ENCODE measurements around the gene BCL11B. TPM values are rescaled to one million over a fixed set of nuclear protein-coding genes. Genes with fewer than 3 reads are reported as not detected.

Gene BCL11B
- total and polyA plus RNA-seq, 5 donors from 2014 or later: 5.3 to 210 (median 5.6) TPM

DNA sequence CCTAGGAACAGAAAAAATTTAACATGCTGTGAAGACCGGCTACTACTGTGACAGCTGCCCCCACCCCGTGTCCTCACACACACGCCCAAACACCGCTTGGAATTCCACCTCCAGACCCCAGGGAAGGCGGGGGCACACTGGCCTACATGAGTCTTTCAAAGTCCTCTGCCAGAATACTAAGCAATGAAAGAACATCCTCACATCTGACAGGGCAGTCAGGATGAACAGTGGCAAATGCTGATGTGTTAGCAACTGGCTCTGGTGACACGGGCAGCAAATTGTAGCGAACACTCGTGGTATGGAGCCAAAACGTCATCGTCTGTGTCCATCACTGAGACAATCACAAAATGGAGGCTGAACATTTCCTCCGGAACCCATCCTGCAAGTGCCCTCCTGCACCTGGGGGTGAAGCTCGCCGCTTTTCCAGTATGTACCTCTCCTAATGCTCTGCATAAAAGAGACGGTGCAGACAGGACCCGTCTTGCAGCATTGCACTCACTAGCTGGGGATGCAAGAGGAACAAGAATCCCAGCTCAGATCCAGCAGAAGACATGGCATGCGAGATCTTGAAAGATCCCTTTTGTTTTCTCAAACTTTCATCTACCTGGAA lies 94.8 kb downstream of the BCL11B start:
- H3K9me3 ChIP-seq (ENCODE audit: control insufficient read depth in 2 of 2, low read length in 2 of 2): peaks cover 0 to 3% of the 10 kb centered on the region in 2 experiments
- no peak for DNase-seq
- H3K27me3 Mint-ChIP-seq: no peaks in the 10 kb centered on the region
- H3K4me1 ChIP-seq (ENCODE audit: control insufficient read depth, insufficient read depth, low read length, poor library complexity, severe bottlenecking): peaks cover 44% of the 10 kb centered on the region
- H3K27ac Mint-ChIP-seq: peak overlapping the region in 2 of 3 donors; percentile 85 to 90
- H3K4me1 Mint-ChIP-seq: peaks cover 22 to 55% (median 37%) of the 10 kb centered on the region in 4 donors
- H3K4me3 ChIP-seq (ENCODE audit: low read depth, low read length): no peak overlapping the region
- no peaks in the 10 kb centered on the region for H3K27me3 ChIP-seq (ENCODE audit: control insufficient read depth, insufficient read depth, low read length)
- H3K36me3 Mint-ChIP-seq: peaks cover 55% of the 10 kb centered on the region
- ATAC-seq (ENCODE audit: low read depth in 2 of 2): no peak
- H3K9me3 Mint-ChIP-seq: peaks cover 0 to 1% (median 0%) of the 10 kb centered on the region in 7 donors
- H3K36me3 ChIP-seq (ENCODE audit: control insufficient read depth, insufficient read depth, low read length): peaks cover 88% of the 10 kb centered on the region
- peak overlapping the region in 1 of 4 donors; percentile 47 for H3K4me3 Mint-ChIP-seq
- H3K27ac ChIP-seq (ENCODE audit: insufficient read depth, low read length, poor library complexity, severe bottlenecking): peak overlapping the region; percentile 63

DNA sequence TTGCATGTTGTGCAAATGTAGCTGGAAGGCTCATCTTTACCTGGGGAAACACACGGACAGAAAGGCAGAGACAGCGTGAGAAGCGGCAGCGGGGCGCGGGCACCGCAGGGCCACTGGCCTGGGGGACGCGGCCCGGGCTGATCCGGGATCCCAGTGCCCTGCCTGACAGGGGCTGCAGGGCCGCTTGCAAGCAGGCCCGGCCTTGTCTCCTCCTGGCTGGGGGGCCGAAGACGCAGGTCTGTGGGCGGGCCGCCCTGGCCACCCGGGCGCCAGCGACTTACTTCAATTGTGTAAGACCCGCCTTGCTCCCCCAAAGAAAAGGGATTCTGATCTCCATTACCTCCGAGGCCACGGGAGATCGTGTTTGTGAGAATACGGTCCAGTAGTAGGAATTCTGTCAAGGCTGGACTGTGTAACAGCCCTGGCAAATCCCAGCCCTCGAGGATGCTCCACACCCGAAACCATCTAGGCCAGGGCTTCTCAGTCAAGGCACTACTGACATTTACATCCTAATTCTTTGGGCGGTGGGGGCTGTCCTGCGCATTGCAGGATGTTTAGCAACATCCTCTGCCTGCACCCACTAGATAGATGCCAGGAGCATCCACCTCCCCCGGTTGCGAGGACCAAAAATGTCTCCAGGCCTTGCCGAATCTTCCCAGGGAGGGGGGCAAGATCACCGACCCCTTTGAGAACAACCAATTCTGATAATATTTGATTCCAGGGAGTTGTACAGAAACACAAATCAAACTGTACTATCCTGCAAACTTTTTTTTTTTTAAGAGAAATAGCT lies 95.6 kb downstream of the BCL11B start:
- DNase-seq (no peak), ATAC-seq (ENCODE audit: low read depth in 2 of 2) (no peak)
- peaks cover 83% of the 10 kb centered on the region for H3K36me3 ChIP-seq (ENCODE audit: control insufficient read depth, insufficient read depth, low read length)
- Mint-ChIP-seq H3K9me3 (peaks cover 0 to 1% (median 0%) of the 10 kb centered on the region in 7 donors), H3K27ac (peak overlapping the region in 1 of 3 donors; percentile 23), H3K4me3 (peak overlapping the region; percentile 32 to 64 (median 51)), H3K27me3 (no peaks in the 10 kb centered on the region), H3K4me1 (peaks cover 17 to 52% (median 30%) of the 10 kb centered on the region in 4 donors), H3K36me3 (peaks cover 55% of the 10 kb centered on the region)
- no peak overlapping the region for H3K4me3 ChIP-seq (ENCODE audit: low read depth, low read length)
- peaks cover 0 to 3% of the 10 kb centered on the region in 2 experiments for H3K9me3 ChIP-seq (ENCODE audit: control insufficient read depth in 2 of 2, low read length in 2 of 2)
- H3K27me3 ChIP-seq (ENCODE audit: control insufficient read depth, insufficient read depth, low read length): no peaks in the 10 kb centered on the region
- H3K4me1 ChIP-seq (ENCODE audit: control insufficient read depth, insufficient read depth, low read length, poor library complexity, severe bottlenecking): peaks cover 36% of the 10 kb centered on the region
- H3K27ac ChIP-seq (ENCODE audit: insufficient read depth, low read length, poor library complexity, severe bottlenecking): no peak overlapping the region

GRCh38 chr14:99175331-99176155 lies 96.5 kb downstream of the BCL11B start:
- peaks cover 16 to 52% (median 24%) of the 10 kb centered on the region in 4 donors for H3K4me1 Mint-ChIP-seq
- H3K36me3 Mint-ChIP-seq: peaks cover 62% of the 10 kb centered on the region
- Histone ChIP-seq H3K36me3 (ENCODE audit: control insufficient read depth, insufficient read depth, low read length) (peaks cover 84% of the 10 kb centered on the region), H3K9me3 (ENCODE audit: control insufficient read depth in 2 of 2, low read length in 2 of 2) (peaks cover 0 to 3% of the 10 kb centered on the region in 2 experiments), H3K4me1 (ENCODE audit: control insufficient read depth, insufficient read depth, low read length, poor library complexity, severe bottlenecking) (peaks cover 28% of the 10 kb centered on the region), H3K27me3 (ENCODE audit: control insufficient read depth, insufficient read depth, low read length) (no peaks in the 10 kb centered on the region), H3K27ac (ENCODE audit: insufficient read depth, low read length, poor library complexity, severe bottlenecking) (no peak overlapping the region), H3K4me3 (ENCODE audit: low read depth, low read length) (no peak overlapping the region)
- no peaks in the 10 kb centered on the region for H3K27me3 Mint-ChIP-seq
- peak overlapping the region in 1 of 4 donors; percentile 46 for H3K4me3 Mint-ChIP-seq
- ATAC-seq (ENCODE audit: low read depth in 2 of 2) (no peak), DNase-seq (no peak)
- H3K9me3 Mint-ChIP-seq: peaks cover 0 to 1% (median 0%) of the 10 kb centered on the region in 7 donors
- H3K27ac Mint-ChIP-seq: no peak overlapping the region

- Histone ChIP-seq H3K27ac (ENCODE audit: insufficient read depth, low read length, poor library complexity, severe bottlenecking) (no peak overlapping the region), H3K9me3 (ENCODE audit: control insufficient read depth in 2 of 2, low read length in 2 of 2) (peaks cover 0 to 3% of the 10 kb centered on the region in 2 experiments), H3K27me3 (ENCODE audit: control insufficient read depth, insufficient read depth, low read length) (no peaks in the 10 kb centered on the region), H3K4me1 (ENCODE audit: control insufficient read depth, insufficient read depth, low read length, poor library complexity, severe bottlenecking) (peaks cover 21% of the 10 kb centered on the region), H3K36me3 (ENCODE audit: control insufficient read depth, insufficient read depth, low read length) (peaks cover 82% of the 10 kb centered on the region), H3K4me3 (ENCODE audit: low read depth, low read length) (no peak overlapping the region)
- no peak for DNase-seq
- H3K27me3 Mint-ChIP-seq: no peaks in the 10 kb centered on the region
- no peak overlapping the region for H3K4me3 Mint-ChIP-seq
- H3K36me3 Mint-ChIP-seq: peaks cover 65% of the 10 kb centered on the region
- peaks cover 0 to 1% (median 0%) of the 10 kb centered on the region in 7 donors for H3K9me3 Mint-ChIP-seq
- no peak for ATAC-seq (ENCODE audit: low read depth in 2 of 2)
- no peak overlapping the region for H3K27ac Mint-ChIP-seq
- H3K4me1 Mint-ChIP-seq: peaks cover 9 to 47% (median 19%) of the 10 kb centered on the region in 4 donors
Observed at GRCh38 chr14:99174770-99175319, 97.2 kb downstream of the BCL11B start.

DNA sequence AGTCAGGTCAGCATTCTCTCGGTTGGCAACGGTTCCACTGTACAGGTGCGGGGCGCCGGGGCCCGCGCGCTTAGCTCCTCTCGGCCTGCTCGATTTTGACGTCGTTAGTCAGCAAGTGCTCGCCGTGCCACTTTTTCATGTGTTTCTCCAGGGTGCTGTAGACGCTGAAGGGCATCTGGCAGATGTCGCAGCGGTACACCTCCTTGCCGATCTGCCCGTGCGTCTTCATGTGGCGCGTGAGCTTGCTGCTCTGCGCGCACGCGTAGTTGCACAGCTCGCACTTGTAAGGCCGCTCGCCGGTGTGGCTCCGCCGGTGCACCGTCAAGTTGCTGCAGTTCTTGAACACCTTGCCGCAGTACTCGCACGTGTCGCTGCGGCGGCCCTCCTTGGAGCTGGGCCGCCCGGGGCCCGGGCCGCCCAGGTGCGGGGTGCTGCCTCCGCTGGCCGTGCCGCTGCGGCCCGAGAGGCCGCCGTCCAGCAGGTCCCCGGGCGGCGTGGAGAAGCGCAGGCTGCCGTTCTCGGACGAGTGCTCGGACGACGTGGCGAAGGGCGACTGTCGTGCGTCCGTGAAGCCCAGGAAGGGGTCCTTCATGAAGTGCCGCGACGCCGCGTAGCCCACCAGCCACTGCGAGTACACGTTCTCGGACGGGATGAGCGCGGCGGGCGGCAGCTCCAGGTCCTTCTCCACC lies 97.8 kb downstream of the BCL11B start:
- Mint-ChIP-seq H3K27ac (no peak overlapping the region), H3K27me3 (no peaks in the 10 kb centered on the region), H3K4me3 (peak overlapping the region in 1 of 4 donors; percentile 84), H3K4me1 (peaks cover 5 to 42% (median 14%) of the 10 kb centered on the region in 4 donors), H3K36me3 (peaks cover 61% of the 10 kb centered on the region), H3K9me3 (peaks cover 0 to 1% (median 0%) of the 10 kb centered on the region in 7 donors)
- DNase-seq (no peak), ATAC-seq (ENCODE audit: low read depth in 2 of 2) (no peak)
- peaks cover 77% of the 10 kb centered on the region for H3K36me3 ChIP-seq (ENCODE audit: control insufficient read depth, insufficient read depth, low read length)
- H3K9me3 ChIP-seq (ENCODE audit: control insufficient read depth in 2 of 2, low read length in 2 of 2): peaks cover 0 to 3% of the 10 kb centered on the region in 2 experiments
- no peak overlapping the region for H3K4me3 ChIP-seq (ENCODE audit: low read depth, low read length)
- no peaks in the 10 kb centered on the region for H3K27me3 ChIP-seq (ENCODE audit: control insufficient read depth, insufficient read depth, low read length)
- H3K27ac ChIP-seq (ENCODE audit: insufficient read depth, low read length, poor library complexity, severe bottlenecking): no peak overlapping the region
- peaks cover 15% of the 10 kb centered on the region for H3K4me1 ChIP-seq (ENCODE audit: control insufficient read depth, insufficient read depth, low read length, poor library complexity, severe bottlenecking)

DNA sequence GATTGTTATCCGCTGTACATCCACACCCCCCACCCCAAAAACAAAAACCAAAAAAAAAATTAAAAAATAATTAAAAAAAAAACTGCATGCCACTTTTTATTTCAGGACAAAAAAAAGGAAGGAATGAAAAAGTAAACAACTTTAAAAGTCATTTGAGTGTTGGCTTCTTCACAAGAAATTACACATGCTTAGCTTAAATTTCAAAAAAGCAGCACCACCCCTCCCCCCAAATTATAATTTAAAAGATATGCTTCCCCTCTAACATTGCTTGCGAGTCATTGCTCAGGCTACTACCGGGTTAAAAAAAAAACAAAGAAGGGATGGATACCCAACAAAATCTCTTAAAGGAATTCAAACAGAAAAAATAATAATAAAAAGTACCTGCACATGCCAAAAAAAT lies 98.5 kb downstream of the BCL11B start:
- Histone ChIP-seq H3K9me3 (ENCODE audit: control insufficient read depth in 2 of 2, low read length in 2 of 2) (peaks cover 0 to 3% of the 10 kb centered on the region in 2 experiments), H3K4me1 (ENCODE audit: control insufficient read depth, insufficient read depth, low read length, poor library complexity, severe bottlenecking) (peaks cover 10% of the 10 kb centered on the region), H3K27ac (ENCODE audit: insufficient read depth, low read length, poor library complexity, severe bottlenecking) (no peak overlapping the region), H3K36me3 (ENCODE audit: control insufficient read depth, insufficient read depth, low read length) (peaks cover 73% of the 10 kb centered on the region), H3K27me3 (ENCODE audit: control insufficient read depth, insufficient read depth, low read length) (no peaks in the 10 kb centered on the region), H3K4me3 (ENCODE audit: low read depth, low read length) (no peak overlapping the region)
- ATAC-seq (ENCODE audit: low read depth in 2 of 2) (no peak), DNase-seq (no peak)
- H3K27ac Mint-ChIP-seq: peak overlapping the region in 1 of 3 donors; percentile 17
- no peaks in the 10 kb centered on the region for H3K27me3 Mint-ChIP-seq
- peak overlapping the region in 1 of 4 donors; percentile 84 for H3K4me3 Mint-ChIP-seq
- H3K36me3 Mint-ChIP-seq: peaks cover 60% of the 10 kb centered on the region
- peaks cover 0 to 1% (median 0%) of the 10 kb centered on the region in 7 donors for H3K9me3 Mint-ChIP-seq
- peaks cover 7 to 42% (median 11%) of the 10 kb centered on the region in 4 donors for H3K4me1 Mint-ChIP-seq
